ENCODE results near the gene GABRD. TPM values are rescaled to one million over a fixed set of nuclear protein-coding genes. Genes with fewer than 3 reads are reported as not detected.

Gene GABRD
- 0.08 TPM for polyA plus RNA-seq (2013, experiment 1 of 2)
- 0.04 TPM for polyA plus RNA-seq (2013, experiment 2 of 2)

DNA sequence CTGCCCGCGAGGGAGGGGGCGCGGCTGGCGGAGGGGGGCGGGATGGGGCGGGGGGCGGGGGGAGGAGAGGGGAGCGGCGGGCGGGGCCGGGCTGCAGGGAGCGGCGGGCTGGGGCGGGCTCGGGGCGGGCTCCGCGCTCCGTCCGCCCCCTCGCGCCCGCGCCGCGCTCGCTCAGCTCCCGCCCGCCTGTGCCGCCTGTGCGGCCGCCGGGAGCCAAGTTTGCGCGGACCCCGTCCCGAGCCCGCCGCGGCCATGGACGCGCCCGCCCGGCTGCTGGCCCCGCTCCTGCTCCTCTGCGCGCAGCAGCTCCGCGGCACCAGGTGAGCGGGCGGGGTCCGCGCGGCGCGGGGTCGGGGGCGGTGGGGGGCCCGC lies at the start of gene GABRD:
Gene GABRD (plus strand): TSS at position 174 of the 372 bp plus-strand sequence. CDS start 79 bp downstream, at position 253.
- Histone ChIP-seq H3K9ac (ENCODE audit: low read depth, low read length, poor library complexity) (peak within 1 kb of the TSS; percentile 50), H3K27me3 (ENCODE audit: control insufficient read depth in 3 of 3, insufficient read depth in 3 of 3, low read depth in 1 of 3, low read length in 3 of 3) (peaks cover 10 to 91% (median 37%) of the 10 kb centered on the region in 3 experiments)
- no CpG with 5 or more reads among the region's 60 CpGs for WGBS, 2 donors (ENCODE audit: extremely low coverage in 2 of 2, insufficient read length in 2 of 2, insufficient replicate concordance in 1 of 2)

DNA sequence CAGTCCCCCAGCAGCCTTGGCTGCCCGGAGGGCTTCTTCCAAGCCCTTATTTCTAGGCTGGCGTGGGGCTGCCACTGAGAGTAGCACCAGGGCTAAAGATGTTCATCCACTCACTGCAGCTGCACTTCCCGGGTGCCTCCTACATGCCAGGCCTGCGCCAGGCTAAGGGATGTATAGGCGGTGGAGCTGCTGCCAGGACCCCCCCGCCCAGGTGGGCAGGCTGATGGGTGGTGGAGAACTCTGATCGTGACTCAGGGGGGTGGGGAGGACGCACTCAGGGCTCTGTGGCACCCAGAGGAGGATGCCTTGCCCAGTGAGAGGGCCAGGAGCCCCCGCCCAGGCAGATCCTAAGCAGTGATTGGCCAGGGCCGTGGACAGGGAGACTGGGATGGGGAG lies 49.6 kb upstream of the GABRD start:
- Histone ChIP-seq H3K18ac (ENCODE audit: low read length) (no peak overlapping the region), H3K4me1 (ENCODE audit: control insufficient read depth in 2 of 2, insufficient read depth in 1 of 2, low read depth in 1 of 2, low read length in 2 of 2) (peaks cover 0 to 12% of the 10 kb centered on the region in 2 donors), H3K14ac (ENCODE audit: low read length) (no peak overlapping the region), H3K27ac (replicated peaks; ENCODE audit: low read length) (no peak overlapping the region), H3K9ac (ENCODE audit: low read depth, low read length, poor library complexity) (peak overlapping the region; percentile 44), H3K27me3 (ENCODE audit: control insufficient read depth in 3 of 3, insufficient read depth in 3 of 3, low read depth in 1 of 3, low read length in 3 of 3) (peaks cover 0 to 8% (median 2%) of the 10 kb centered on the region in 3 experiments), H2BK120ac (ENCODE audit: low read depth, low read length) (no peak overlapping the region), H2BK12ac (ENCODE audit: low read length) (no peak overlapping the region), H3K36me3 (replicated peaks in 1 of 2; ENCODE audit: control insufficient read depth in 2 of 2, insufficient read depth in 2 of 2, low read length in 2 of 2) (no peaks in the 10 kb centered on the region), H2AK5ac (ENCODE audit: low read depth, low read length) (peak overlapping the region; percentile 68), H3K4ac (ENCODE audit: low read length) (no peak overlapping the region), H3K23ac (ENCODE audit: low read depth, low read length, poor library complexity) (peak overlapping the region; percentile 34), H4K8ac (ENCODE audit: low read depth, low read length) (no peak overlapping the region), H3K9me3 (replicated peaks in 1 of 2; ENCODE audit: control insufficient read depth in 2 of 2, insufficient read depth in 1 of 2, low read depth in 1 of 2, low read length in 2 of 2) (peaks cover 5 to 7% of the 10 kb centered on the region in 2 donors), H3K4me3 (ENCODE audit: low read length in 2 of 2) (no peak overlapping the region), H4K91ac (ENCODE audit: low read depth, low read length, poor library complexity) (no peak overlapping the region), H2AFZ (ENCODE audit: low read length) (no peak overlapping the region), H3K4me2 (ENCODE audit: insufficient read depth, low read length, poor library complexity, severe bottlenecking) (no peak overlapping the region), H2BK5ac (ENCODE audit: low read length) (no peak overlapping the region), H2BK15ac (ENCODE audit: low read length) (no peak overlapping the region), H3K79me1 (ENCODE audit: low read depth, low read length) (peaks cover 3% of the 10 kb centered on the region)
- no peak for DNase-seq (ENCODE audit: low spot score)
- no CpG with 5 or more reads among the region's 10 CpGs for WGBS, 2 donors (ENCODE audit: extremely low coverage in 2 of 2, insufficient read length in 2 of 2, insufficient replicate concordance in 1 of 2)

More for the DNA sequence above, at the start of gene GABRD:
- DNase-seq (ENCODE audit: low spot score): no peak
- H2BK12ac ChIP-seq (ENCODE audit: low read length): peak within 1 kb of the TSS; percentile 34
- no peak within 1 kb of the TSS for H4K91ac ChIP-seq (ENCODE audit: low read depth, low read length, poor library complexity)
- no peaks in the 10 kb centered on the region for H3K9me3 ChIP-seq (replicated peaks in 1 of 2; ENCODE audit: control insufficient read depth in 2 of 2, insufficient read depth in 1 of 2, low read depth in 1 of 2, low read length in 2 of 2)
- H2AK5ac ChIP-seq (ENCODE audit: low read depth, low read length): no peak within 1 kb of the TSS
- peak within 1 kb of the TSS; percentile 11 for H2AFZ ChIP-seq (ENCODE audit: low read length)
- H3K18ac ChIP-seq (ENCODE audit: low read length): peak within 1 kb of the TSS; percentile 85
- no peak within 1 kb of the TSS for H3K14ac ChIP-seq (ENCODE audit: low read length)
- H3K4ac ChIP-seq (ENCODE audit: low read length): no peak within 1 kb of the TSS
- H3K4me1 ChIP-seq (ENCODE audit: control insufficient read depth in 2 of 2, insufficient read depth in 1 of 2, low read depth in 1 of 2, low read length in 2 of 2): peaks cover 0 to 2% of the 10 kb centered on the region in 2 donors
- H3K79me1 ChIP-seq (ENCODE audit: low read depth, low read length): peaks cover 3% of the 10 kb centered on the region
- no peak within 1 kb of the TSS for H4K8ac ChIP-seq (ENCODE audit: low read depth, low read length)
- H2BK120ac ChIP-seq (ENCODE audit: low read depth, low read length): no peak within 1 kb of the TSS
- H3K23ac ChIP-seq (ENCODE audit: low read depth, low read length, poor library complexity): peak within 1 kb of the TSS; percentile 82
- peak within 1 kb of the TSS in 1 of 2 donors; percentile 44 for H3K4me3 ChIP-seq (ENCODE audit: low read length in 2 of 2)
- H2BK15ac ChIP-seq (ENCODE audit: low read length): no peak within 1 kb of the TSS
- H3K4me2 ChIP-seq (ENCODE audit: insufficient read depth, low read length, poor library complexity, severe bottlenecking): peak within 1 kb of the TSS; percentile 67
- H3K36me3 ChIP-seq (replicated peaks in 1 of 2; ENCODE audit: control insufficient read depth in 2 of 2, insufficient read depth in 2 of 2, low read length in 2 of 2): no peaks in the 10 kb centered on the region
- no peak within 1 kb of the TSS for H3K27ac ChIP-seq (replicated peaks; ENCODE audit: low read length)
- no peak within 1 kb of the TSS for H2BK5ac ChIP-seq (ENCODE audit: low read length)

DNA sequence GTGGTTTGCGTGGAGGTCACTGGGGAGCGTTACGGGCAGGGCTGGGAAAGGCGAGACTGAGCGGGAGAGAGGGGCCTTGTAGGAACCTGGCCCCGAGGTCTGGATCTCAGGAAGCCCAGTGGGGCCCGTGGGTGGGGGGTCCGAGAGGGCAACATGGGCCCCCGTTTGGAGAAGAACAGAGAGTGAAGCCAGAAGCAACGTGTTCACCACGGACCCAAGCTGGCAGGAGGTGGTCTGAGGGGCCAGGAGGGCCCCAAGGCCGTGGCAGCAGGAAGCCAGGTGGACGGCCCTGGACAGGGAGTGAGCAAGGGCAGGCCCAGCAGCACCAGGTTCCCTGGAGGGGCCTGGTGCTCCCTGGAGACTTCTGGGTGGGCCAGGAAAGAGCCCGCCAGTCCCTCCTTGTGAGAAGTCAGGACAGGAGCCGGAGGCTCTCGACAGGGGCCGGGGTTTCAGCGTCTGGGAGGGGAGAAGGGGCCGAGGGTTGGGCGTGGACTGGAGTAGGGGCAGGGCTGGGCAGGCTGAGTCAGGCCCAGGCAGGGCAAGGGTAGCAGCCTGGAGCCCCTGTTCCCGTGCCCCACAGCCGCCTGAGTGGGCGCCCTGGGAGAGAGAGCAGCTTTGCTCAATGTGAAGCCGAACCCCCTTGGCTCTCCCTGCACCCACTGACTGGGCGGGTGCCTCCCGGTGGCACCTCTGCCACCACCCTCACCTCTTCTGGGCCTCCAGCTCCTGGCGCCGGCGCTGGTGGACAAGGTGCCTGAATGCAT lies 49.0 kb upstream of the GABRD start:
- peaks cover 5 to 7% of the 10 kb centered on the region in 2 donors for H3K9me3 ChIP-seq (replicated peaks in 1 of 2; ENCODE audit: control insufficient read depth in 2 of 2, insufficient read depth in 1 of 2, low read depth in 1 of 2, low read length in 2 of 2)
- H2BK12ac ChIP-seq (ENCODE audit: low read length): peak overlapping the region; percentile 58
- peaks cover 3% of the 10 kb centered on the region for H3K79me1 ChIP-seq (ENCODE audit: low read depth, low read length)
- no peak overlapping the region for H3K27ac ChIP-seq (replicated peaks; ENCODE audit: low read length)
- peak overlapping the region; percentile 60 for H3K9ac ChIP-seq (ENCODE audit: low read depth, low read length, poor library complexity)
- no peak for DNase-seq (ENCODE audit: low spot score)
- peak overlapping the region; percentile 82 for H3K14ac ChIP-seq (ENCODE audit: low read length)
- H2BK120ac ChIP-seq (ENCODE audit: low read depth, low read length): no peak overlapping the region
- peak overlapping the region; percentile 64 for H2BK15ac ChIP-seq (ENCODE audit: low read length)
- peak overlapping the region; percentile 90 for H3K23ac ChIP-seq (ENCODE audit: low read depth, low read length, poor library complexity)
- H3K18ac ChIP-seq (ENCODE audit: low read length): peak overlapping the region; percentile 76
- no peak overlapping the region for H2BK5ac ChIP-seq (ENCODE audit: low read length)
- peaks cover 0 to 10% (median 2%) of the 10 kb centered on the region in 3 experiments for H3K27me3 ChIP-seq (ENCODE audit: control insufficient read depth in 3 of 3, insufficient read depth in 3 of 3, low read depth in 1 of 3, low read length in 3 of 3)
- no peak overlapping the region for H4K8ac ChIP-seq (ENCODE audit: low read depth, low read length)
- H3K4me3 ChIP-seq (ENCODE audit: low read length in 2 of 2): no peak overlapping the region
- H2AK5ac ChIP-seq (ENCODE audit: low read depth, low read length): peak overlapping the region; percentile 68
- no peak overlapping the region for H3K4ac ChIP-seq (ENCODE audit: low read length)
- H3K36me3 ChIP-seq (replicated peaks in 1 of 2; ENCODE audit: control insufficient read depth in 2 of 2, insufficient read depth in 2 of 2, low read length in 2 of 2): no peaks in the 10 kb centered on the region
- no peak overlapping the region for H2AFZ ChIP-seq (ENCODE audit: low read length)
- WGBS, 2 donors (ENCODE audit: extremely low coverage in 2 of 2, insufficient read length in 2 of 2, insufficient replicate concordance in 1 of 2): no CpG with 5 or more reads among the region's 29 CpGs
- no peak overlapping the region for H3K4me2 ChIP-seq (ENCODE audit: insufficient read depth, low read length, poor library complexity, severe bottlenecking)
- peak overlapping the region; percentile 94 for H4K91ac ChIP-seq (ENCODE audit: low read depth, low read length, poor library complexity)
- H3K4me1 ChIP-seq (ENCODE audit: control insufficient read depth in 2 of 2, insufficient read depth in 1 of 2, low read depth in 1 of 2, low read length in 2 of 2): peaks cover 0 to 12% of the 10 kb centered on the region in 2 donors

- Histone ChIP-seq H2BK5ac (ENCODE audit: low read length) (no peak overlapping the region), H3K36me3 (replicated peaks in 1 of 2; ENCODE audit: control insufficient read depth in 2 of 2, insufficient read depth in 2 of 2, low read length in 2 of 2) (no peaks in the 10 kb centered on the region), H3K9ac (ENCODE audit: low read depth, low read length, poor library complexity) (peak overlapping the region; percentile 82), H3K4me1 (ENCODE audit: control insufficient read depth in 2 of 2, insufficient read depth in 1 of 2, low read depth in 1 of 2, low read length in 2 of 2) (peaks cover 0 to 12% of the 10 kb centered on the region in 2 donors), H3K4me3 (ENCODE audit: low read length in 2 of 2) (peak overlapping the region in 1 of 2 donors; percentile 63), H3K14ac (ENCODE audit: low read length) (peak overlapping the region; percentile 92), H3K18ac (ENCODE audit: low read length) (peak overlapping the region; percentile 11), H2BK15ac (ENCODE audit: low read length) (no peak overlapping the region), H2BK120ac (ENCODE audit: low read depth, low read length) (no peak overlapping the region), H2AK5ac (ENCODE audit: low read depth, low read length) (no peak overlapping the region), H2BK12ac (ENCODE audit: low read length) (peak overlapping the region; percentile 51), H3K79me1 (ENCODE audit: low read depth, low read length) (peaks cover 3% of the 10 kb centered on the region), H3K4me2 (ENCODE audit: insufficient read depth, low read length, poor library complexity, severe bottlenecking) (no peak overlapping the region), H3K27me3 (ENCODE audit: control insufficient read depth in 3 of 3, insufficient read depth in 3 of 3, low read depth in 1 of 3, low read length in 3 of 3) (peaks cover 0 to 18% (median 2%) of the 10 kb centered on the region in 3 experiments), H4K8ac (ENCODE audit: low read depth, low read length) (no peak overlapping the region), H3K27ac (replicated peaks; ENCODE audit: low read length) (no peak overlapping the region), H4K91ac (ENCODE audit: low read depth, low read length, poor library complexity) (no peak overlapping the region), H2AFZ (ENCODE audit: low read length) (no peak overlapping the region), H3K4ac (ENCODE audit: low read length) (no peak overlapping the region), H3K23ac (ENCODE audit: low read depth, low read length, poor library complexity) (peak overlapping the region; percentile 90), H3K9me3 (replicated peaks in 1 of 2; ENCODE audit: control insufficient read depth in 2 of 2, insufficient read depth in 1 of 2, low read depth in 1 of 2, low read length in 2 of 2) (peaks cover 7 to 12% of the 10 kb centered on the region in 2 donors)
- no CpG with 5 or more reads among the region's 17 CpGs for WGBS, 2 donors (ENCODE audit: extremely low coverage in 2 of 2, insufficient read length in 2 of 2, insufficient replicate concordance in 1 of 2)
- no peak for DNase-seq (ENCODE audit: low spot score)
Observed at GRCh38 chr1:1971017-1971416, 48.1 kb upstream of the GABRD start.

All from neuronal stem cell (in vitro differentiated cells).